Retinal pigment epithelial cell (primary cell): Measurements from ENCODE around the gene FMNL1.

Source experiments
- DNase-seq: peaks from one replicate; pipeline ENCODE4 v3.0.0-alpha.2; 2010; ENCODE audit warnings: low read depth
- H3K4me3 ChIP-seq: 2 replicates; pipeline ENCODE4 v1.5.1; 2011; ENCODE audit warnings: mild to moderate bottlenecking, low read length, control low read depth, moderate library complexity
- CTCF ChIP-seq: conservative IDR thresholded peaks from 2 replicates; pipeline ENCODE4 v1.5.1; 2011; ENCODE audit warnings: low read depth, low read length, control low read depth, inconsistent platforms

Gene FMNL1

DNA sequence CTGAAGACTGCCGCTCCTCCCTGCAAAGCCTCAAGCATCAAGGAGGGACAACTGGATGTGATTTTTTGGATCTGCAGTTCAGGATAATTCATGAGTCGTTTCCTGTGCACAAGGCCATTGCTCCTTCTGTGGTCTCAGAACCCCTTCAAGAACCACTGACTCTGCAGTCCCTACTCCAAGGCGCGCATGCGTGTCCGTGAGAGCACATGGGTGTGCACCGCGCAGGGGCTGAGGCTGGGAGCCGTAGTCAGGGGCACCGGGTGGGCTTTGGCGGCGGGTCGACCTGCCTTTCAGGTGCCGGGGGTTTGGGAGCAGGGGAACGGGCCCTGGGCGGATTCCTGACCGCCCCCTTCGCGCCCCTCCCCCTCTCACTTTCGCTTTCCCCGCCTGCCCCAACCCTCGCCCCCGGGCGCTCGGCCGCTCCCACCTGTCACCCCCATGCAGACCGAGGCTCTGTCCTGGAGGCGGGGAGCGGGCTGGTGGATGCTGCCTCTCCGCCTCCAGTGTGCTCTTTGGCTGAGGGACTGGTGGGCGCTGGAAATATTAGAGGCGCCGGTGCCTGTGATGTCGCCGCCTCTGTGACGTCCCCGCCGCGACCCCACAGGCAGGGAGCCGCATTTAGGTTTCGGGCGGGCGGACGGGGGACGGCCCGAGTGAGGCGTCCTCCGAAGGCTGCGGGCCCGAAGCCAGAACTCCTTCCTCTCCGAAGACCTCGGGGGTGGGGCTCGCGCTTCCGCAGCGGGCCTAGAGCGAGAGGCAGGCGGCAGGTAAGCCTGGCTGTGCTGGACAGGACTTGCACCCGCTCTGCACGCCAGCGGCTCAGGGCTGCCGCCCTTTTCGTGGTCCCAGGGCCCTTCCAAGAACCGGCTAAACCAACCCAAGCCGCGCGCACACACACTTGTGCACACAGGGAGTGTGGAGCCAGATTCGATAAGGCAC lies 40.2 kb downstream of the FMNL1 start, which contains the start of gene SPATA32:
SPATA32 (minus strand) TSS at position 518 of the 939 bp plus-strand sequence; CDS start at position 440, 78 bp downstream.
- DNase-seq, result no peak
- H3K4me3 ChIP-seq, result peak within 1 kb of the TSS; percentile 55

DNA sequence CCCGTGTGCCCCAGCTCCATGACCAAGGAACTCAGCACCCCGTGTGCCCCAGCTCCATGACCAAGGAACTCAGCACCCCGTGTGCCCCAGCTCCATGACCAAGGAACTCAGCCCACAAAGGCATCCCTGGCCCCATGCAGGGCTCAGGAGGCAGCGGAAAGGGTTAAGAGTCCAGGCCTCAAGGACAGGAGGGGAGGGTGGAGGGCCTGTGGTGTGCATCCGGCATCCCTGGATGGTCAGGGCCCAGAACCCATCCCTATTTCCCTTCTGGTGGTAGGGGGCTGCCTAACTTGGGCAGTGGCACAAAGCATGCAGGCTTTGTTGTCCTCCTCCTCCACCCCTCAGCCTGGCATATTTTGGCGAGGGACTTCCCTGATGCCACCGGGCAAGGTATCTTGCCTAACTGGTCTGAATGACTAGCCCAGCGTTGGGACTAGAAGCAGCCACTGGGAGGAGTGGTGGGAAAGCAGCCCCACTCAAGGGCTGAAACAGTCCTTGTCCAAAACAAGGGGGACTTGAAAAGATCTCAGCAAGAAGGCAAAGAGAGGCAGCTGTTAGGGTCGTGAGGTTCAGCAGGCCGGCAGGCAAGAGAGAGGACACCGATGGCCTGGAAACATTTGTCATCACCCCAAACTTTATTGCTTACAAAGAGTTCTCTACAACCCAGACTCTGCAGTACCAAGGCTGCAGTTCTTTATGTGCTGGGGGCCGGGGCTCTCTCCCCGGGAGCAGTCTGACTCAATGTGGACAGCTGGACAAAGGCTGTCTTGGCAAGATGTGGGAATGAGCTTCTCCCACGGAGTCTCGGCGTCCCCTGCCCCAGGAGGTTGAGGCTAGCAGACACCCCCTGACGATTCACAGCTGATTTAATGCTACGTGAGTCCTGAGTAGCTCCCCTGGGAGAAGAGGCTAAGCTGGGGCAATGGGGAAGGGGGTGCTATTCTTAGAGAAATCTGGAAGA lies 41.1 kb downstream of the FMNL1 start:
- no peak for DNase-seq
- TF ChIP-seq CTCF, result no peak
- H3K4me3 ChIP-seq, result no peak overlapping the region

More for the DNA sequence above, 40.2 kb downstream of the FMNL1 start, which contains the start of gene SPATA32:
- no peak for TF ChIP-seq CTCF

DNA sequence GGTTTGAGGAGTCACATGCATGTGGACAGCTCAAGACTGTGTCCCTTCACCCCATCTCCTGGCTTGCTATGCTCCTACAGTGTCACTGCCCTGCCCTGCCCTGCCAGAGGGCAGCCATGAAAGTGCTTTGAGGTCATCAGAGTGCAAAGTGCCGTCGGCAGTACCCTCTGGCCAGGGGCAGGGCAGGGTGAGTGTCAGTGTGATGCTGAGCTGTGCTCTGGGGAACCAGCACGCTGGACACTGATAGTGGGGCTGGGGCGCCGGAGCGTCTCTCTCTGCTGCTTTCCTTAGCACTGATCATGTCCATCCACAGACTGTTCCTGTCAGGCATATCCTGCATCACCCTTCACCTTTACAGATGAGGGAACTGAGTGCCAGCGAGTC lies 41.8 kb downstream of the FMNL1 start:
- no peak for TF ChIP-seq CTCF
- DNase-seq, result no peak
- no peak overlapping the region for H3K4me3 ChIP-seq

DNA sequence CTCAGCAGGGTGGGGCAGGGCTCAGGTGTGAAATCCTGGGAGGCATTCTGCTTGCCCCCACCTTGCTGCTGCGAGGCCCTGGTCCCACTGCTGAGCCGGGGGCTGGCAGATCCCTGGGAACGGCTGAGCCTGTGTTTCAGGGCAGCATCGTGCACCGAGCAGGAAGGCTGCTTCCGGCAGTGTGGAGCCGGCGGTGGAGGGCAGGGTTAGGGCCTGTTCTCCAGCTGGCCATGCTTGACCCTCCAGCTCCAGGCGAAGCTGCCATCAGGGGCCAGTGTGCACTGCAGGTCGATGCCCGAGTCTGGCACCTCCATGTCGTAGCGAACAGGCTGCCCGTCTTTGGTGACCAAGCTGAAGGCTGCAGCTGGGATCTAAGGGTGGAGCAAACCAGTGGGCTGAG lies 42.7 kb downstream of the FMNL1 start:
- no peak overlapping the region for H3K4me3 ChIP-seq
- no peak for TF ChIP-seq CTCF
- DNase-seq, result no peak

DNA sequence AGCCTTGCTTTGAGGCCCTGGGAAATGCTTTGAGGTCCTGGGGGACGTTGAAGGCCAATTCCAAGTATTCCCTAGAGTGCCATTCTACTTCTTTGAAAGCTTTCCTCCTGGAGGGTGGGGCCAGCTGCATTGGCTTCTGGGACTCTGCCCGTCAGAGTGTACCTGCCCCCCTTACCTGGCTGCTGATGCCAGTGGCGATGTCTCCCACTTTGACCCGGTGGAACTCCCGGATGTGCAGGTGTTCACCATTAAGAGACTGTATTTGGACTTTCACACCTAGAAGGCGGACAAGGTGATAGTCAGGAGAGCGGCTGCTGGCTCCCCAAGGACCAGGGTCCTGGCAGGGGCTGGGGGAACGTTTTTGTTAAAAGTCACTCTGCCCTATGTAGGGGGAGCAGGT lies 43.3 kb downstream of the FMNL1 start:
- no peak for TF ChIP-seq CTCF
- no peak for DNase-seq
- H3K4me3 ChIP-seq, result no peak overlapping the region

- no peak for TF ChIP-seq CTCF
- H3K4me3 ChIP-seq, result no peak overlapping the region
- DNase-seq, result peak; percentile 40
Measured at GRCh38 chr17:45265821-45266220, 44.1 kb downstream of the FMNL1 start.
